GM23338 (cell line): ENCODE measurements around the gene MSL2. TPM values are rescaled to one million over a fixed set of nuclear protein-coding genes. Genes with fewer than 3 reads are reported as not detected.

Experiments used
- ATAC-seq: fragments of 200-7000 bp; cut with Tn5 transposase; 3 replicates; pipeline ENCODE4 v1.9.1; 2020
- DNase-seq: peaks from one replicate; pipeline ENCODE4 v3.0.0-alpha.2; 2015; ENCODE audit warnings: low spot score
- H2AFZ ChIP-seq: fragments of 200-600 bp; sonication (generic); 2 replicates; pipeline ENCODE4 v1.8.0; 2016; ENCODE audit warnings: antibody characterized with exemption, mild to moderate bottlenecking, moderate library complexity
- H3F3A ChIP-seq: fragments of 200-600 bp; sonication (generic); replicated peaks from 2 replicates; pipeline ENCODE4 v1.8.0; 2017; ENCODE audit warnings: antibody characterized with exemption, mixed run types, low read depth
- H3K27ac ChIP-seq: fragments of 200-600 bp; sonication (generic); 2 replicates; pipeline ENCODE4 v1.6.1; 2016; ENCODE audit warnings: low read depth
- H3K27me3 ChIP-seq: fragments of 200-600 bp; sonication (generic); 2 replicates; pipeline ENCODE4 v1.8.0; 2016; ENCODE audit warnings: mild to moderate bottlenecking, mixed run types, moderate library complexity; ENCODE audit not compliant: insufficient read depth
- H3K36me3 ChIP-seq: fragments of 200-600 bp; sonication (generic); 2 replicates; pipeline ENCODE4 v1.8.0; 2016; ENCODE audit warnings: mild to moderate bottlenecking; ENCODE audit not compliant: insufficient read depth
- H3K4me1 ChIP-seq: fragments of 200-600 bp; sonication (generic); 2 replicates; pipeline ENCODE4 v1.8.0; 2016; ENCODE audit warnings: mild to moderate bottlenecking, moderate library complexity; ENCODE audit not compliant: insufficient read depth
- H3K4me2 ChIP-seq: fragments of 200-600 bp; sonication (generic); 2 replicates; pipeline ENCODE4 v1.7.1; 2017; ENCODE audit warnings: mixed run types
- H3K4me3 ChIP-seq: fragments of 200-600 bp; sonication (generic); 2 replicates; pipeline ENCODE4 v1.6.1; 2016; ENCODE audit warnings: mixed run types
- H3K79me2 ChIP-seq: fragments of 200-600 bp; sonication (generic); replicated peaks from 2 replicates; pipeline ENCODE4 v1.8.0; 2017; ENCODE audit warnings: mild to moderate bottlenecking; ENCODE audit not compliant: insufficient read depth
- H3K9me2 ChIP-seq: fragments of 200-600 bp; sonication (generic); 2 replicates; pipeline ENCODE4 v1.8.0; 2017; ENCODE audit not compliant: insufficient read depth
- H4K20me1 ChIP-seq: fragments of 200-600 bp; sonication (generic); replicated peaks from 2 replicates; pipeline ENCODE4 v1.8.0; 2017; ENCODE audit warnings: mild to moderate bottlenecking; ENCODE audit not compliant: insufficient read depth
- H3K27ac Mint-ChIP-seq: 2 replicates; pipeline ENCODE4 v1.8.0; 2020; ENCODE audit warnings: inconsistent platforms, mild to moderate bottlenecking, moderate library complexity, mixed read lengths
- H3K27me3 Mint-ChIP-seq: 3 replicates; pipeline ENCODE4 v1.8.0; 2022; ENCODE audit warnings: low read depth, mild to moderate bottlenecking, moderate library complexity, mixed read lengths, inconsistent platforms; ENCODE audit not compliant: insufficient read depth, poor library complexity
- H3K36me3 Mint-ChIP-seq: 3 replicates; pipeline ENCODE4 v1.8.0; 2021; ENCODE audit warnings: low read depth, mild to moderate bottlenecking, inconsistent platforms, moderate library complexity, mixed read lengths
- H3K4me1 Mint-ChIP-seq: 3 replicates; pipeline ENCODE4 v1.8.0; 2020; ENCODE audit warnings: mild to moderate bottlenecking, inconsistent platforms, mixed read lengths
- H3K4me3 Mint-ChIP-seq: 3 replicates; pipeline ENCODE4 v1.8.0; 2021; ENCODE audit warnings: moderate library complexity, mild to moderate bottlenecking, inconsistent platforms, mixed read lengths
- H3K9me3 Mint-ChIP-seq: 3 replicates; pipeline ENCODE4 v1.8.0; 2020; ENCODE audit warnings: moderate library complexity, mild to moderate bottlenecking, inconsistent platforms, mixed read lengths
- CREB1 ChIP-seq: fragments of 250-450 bp; sonication (Bioruptor Pico); IDR thresholded peaks from 2 replicates; pipeline ENCODE4 v1.5.0; 2020; ENCODE audit warnings: low read depth, mild to moderate bottlenecking, moderate library complexity
- EZH2 ChIP-seq: fragments of 200-600 bp; sonication (generic); IDR thresholded peaks from one replicate; pipeline ENCODE4 v1.8.0; 2017; ENCODE audit warnings: antibody characterized with exemption, mild to moderate bottlenecking, low read depth; ENCODE audit not compliant: unreplicated experiment
- EZH2phosphoT487 ChIP-seq: fragments of 200-600 bp; sonication (generic); IDR thresholded peaks from one replicate; pipeline ENCODE4 v1.8.1; 2018; ENCODE audit warnings: antibody characterized with exemption; ENCODE audit not compliant: unreplicated experiment
- NANOG ChIP-seq: IDR thresholded peaks from 2 replicates; pipeline ENCODE4 v1.6.1; 2016; ENCODE audit warnings: antibody characterized with exemption, borderline replicate concordance
- POLR2AphosphoS5 ChIP-seq: IDR thresholded peaks from 2 replicates; pipeline ENCODE4 v1.6.1; 2016; ENCODE audit warnings: antibody characterized with exemption, low read depth
- ZNF114 ChIP-seq: fragments of 250-450 bp; sonication (Bioruptor Pico); IDR thresholded peaks from 2 replicates; pipeline ENCODE4 v1.5.0; 2020; ENCODE audit warnings: mild to moderate bottlenecking, moderate library complexity
- ZNF331 ChIP-seq: fragments of 250-450 bp; sonication (Bioruptor Pico); IDR thresholded peaks from 2 replicates; pipeline ENCODE4 v1.5.0; 2020; ENCODE audit warnings: low read depth, mild to moderate bottlenecking, moderate library complexity
- ZNF462 ChIP-seq: fragments of 250-450 bp; sonication (Bioruptor Pico); IDR thresholded peaks from 2 replicates; pipeline ENCODE4 v1.5.0; 2020; ENCODE audit warnings: mild to moderate bottlenecking, moderate library complexity
- polyA plus RNA-seq: library from polyadenylated mRNA; unstranded; fragments of >200 nt; fragmentation: Nextera tagmentation; extraction: Ambion mirVana; gene quantifications from 2 replicates; pipeline ENCODE4 v1.2.1, GENCODE V29; 2016
- total RNA-seq: library from RNA; depleted of rRNA; stranded (reverse); fragments of >200 nt; shearing (Covaris generic); gene quantifications from 2 replicates; pipeline ENCODE4 v1.2.3, GENCODE V29; 2014

MSL2 gene
- total and polyA plus RNA-seq, 2 experiments from 2014 or later: 7.5 to 50.6 TPM

DNA sequence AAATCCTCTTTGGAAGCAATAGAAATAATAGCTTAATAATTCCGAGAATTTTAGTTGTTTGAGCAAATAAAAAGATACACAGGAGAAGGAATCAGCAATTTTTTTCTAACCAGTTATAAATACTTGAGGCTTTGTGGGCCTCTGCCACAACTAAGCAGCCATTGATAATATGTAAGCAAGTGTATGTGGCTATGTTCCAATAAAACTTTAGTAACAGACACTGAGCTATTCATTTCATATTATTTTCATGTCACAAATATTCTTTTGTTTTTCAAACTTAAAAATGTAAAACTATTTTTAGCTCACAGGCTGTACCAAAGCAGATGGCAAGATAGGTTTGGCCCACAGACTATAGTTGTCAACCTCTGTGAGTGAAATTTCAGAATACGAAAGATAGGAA lies 85.7 kb downstream of the MSL2 start (continued):
- TF ChIP-seq ZNF462 (CRISPR knock-in tag) (no peak), CREB1 (no peak)

- Mint-ChIP-seq H3K36me3 (peaks cover 20% of the 10 kb centered on the region; the same call in 2 of the 3 replicates), H3K27ac (no peak overlapping the region), H3K27me3 (no peaks in the 10 kb centered on the region), H3K4me1 (no peaks in the 10 kb centered on the region), H3K4me3 (no peak overlapping the region), H3K9me3 (peaks cover 22% of the 10 kb centered on the region)
- Histone ChIP-seq H3K36me3 (no peaks in the 10 kb centered on the region; the same call in 1 of the 2 replicates), H3K27ac (no peak overlapping the region), H3K79me2 (no peaks in the 10 kb centered on the region), H2AFZ (no peak overlapping the region), H3K4me3 (no peak overlapping the region), H4K20me1 (no peaks in the 10 kb centered on the region), H3K4me2 (no peak overlapping the region), H3K9me2 (no peaks in the 10 kb centered on the region), H3K4me1 (no peaks in the 10 kb centered on the region), H3K27me3 (no peaks in the 10 kb centered on the region), H3F3A (no peaks in the 10 kb centered on the region)
- no peak for ATAC-seq
- DNase-seq: no peak
- TF ChIP-seq EZH2phosphoT487 (no peak), ZNF114 (CRISPR knock-in tag) (no peak), NANOG (no peak), ZNF462 (CRISPR knock-in tag) (no peak), CREB1 (no peak), POLR2AphosphoS5 (no peak), ZNF331 (CRISPR knock-in tag) (no peak), EZH2 (no peak)
Measured at GRCh38 chr3:136109499-136109898, 86.6 kb downstream of the MSL2 start.
